Motor neuron (in vitro differentiated cells): Measurements from ENCODE around the gene PRIM1. TPM values are rescaled to one million over a fixed set of nuclear protein-coding genes. Genes with fewer than 3 reads are reported as not detected.
A peak's percentile ranks its signal among the peaks of the same experiment; 100 is the strongest.
"Not testable (repeated sequence)": the region's sequence is repeated elsewhere in the genome, so short reads cannot be mapped to it uniquely, and the experiment has no call there.

Experiments
- ATAC-seq, 8 experiments: fragments of 200-7000 bp; cut with Tn5 transposase; replicated peaks in 6 of 8; 2 replicates each; pipeline ENCODE4 v1.8.0; 2021; ENCODE audit warnings: mild to moderate bottlenecking in 8 of 8, moderate library complexity in 8 of 8
- H3K27ac ChIP-seq, 2 donors: fragments of 250-450 bp; sonication (Bioruptor Pico); 2 replicates each; pipeline ENCODE4 v1.9.0; 2021; ENCODE audit warnings: antibody characterized with exemption in 2 of 2, mild to moderate bottlenecking in 2 of 2, moderate library complexity in 1 of 2
- H3K4me1 ChIP-seq, 2 donors: fragments of 250-450 bp; sonication (Bioruptor Pico); replicated peaks in 1 of 2; 2 replicates each; pipeline ENCODE4 v1.6.1; 2021; ENCODE audit warnings: antibody characterized with exemption in 2 of 2, mild to moderate bottlenecking in 2 of 2, moderate library complexity in 1 of 2
- H3K4me3 ChIP-seq, 5 donors: fragments of 250-450 bp; sonication (Bioruptor Pico); 2 replicates each; pipeline ENCODE4 v1.9.0; 2021; ENCODE audit warnings: antibody characterized with exemption in 5 of 5, mild to moderate bottlenecking in 5 of 5, moderate library complexity in 4 of 5
- WGBS, 10 experiments: fragments of 450-650 bp; shearing (Covaris generic); methylation state at CpG; one replicate each; pipeline ENCODE4 v1.0.0; 2022; 5-methylcytosine and 5-hydroxymethylcytosine counted together
- in situ Hi-C, 9 experiments: fragments of 400-800 bp; cut with MboI; loops; one replicate each; pipeline ENCODE4 v1.15.0; 2021; ENCODE audit warnings: low sequenced_read_pairs in 9 of 9, low pct_unique_long_range_greater_than_20kb in 2 of 9; ENCODE audit not compliant: unreplicated experiment in 9 of 9
- total RNA-seq, 8 experiments: library from RNA; unstranded; fragments of 300-600 nt; gene quantifications; 2 replicates each; pipeline versions ENCODE4 v1.2.3 to v1.2.4, GENCODE V29; 2022

PRIM1 gene
- total RNA-seq, 8 experiments from 2014 or later = 2.7 to 33.1 (median 18.7) TPM

GRCh38 chr12:56757971-56758370, 5.8 kb upstream of the PRIM1 start:
- ATAC-seq = not testable (repeated sequence)
- in situ Hi-C loops = loop anchor here in 3 of 9 experiments (5.0 to 25.0 kb wide), 4 partner anchors 77 to 229 kb away; a partner anchor contains a TSS

GRCh38 chr12:56753566-56753965, 1.4 kb upstream of the PRIM1 start:
- H3K4me1 ChIP-seq = peaks cover 5% of the 10 kb centered on the region in 2 donors
- H3K27ac ChIP-seq = no peak overlapping the region
- WGBS, 10 experiments = 80 to 100% (median 100%) methylated on average over 1 of the region's 1 CpG; no CpG with 5 or more reads in 5 of the 10 experiments
- ATAC-seq = no peak
- in situ Hi-C loops = loop anchor here in 3 of 9 experiments (10.0 to 25.0 kb wide), 3 partner anchors 81 to 234 kb away; a partner anchor contains a TSS
- H3K4me3 ChIP-seq = no peak overlapping the region

More at GRCh38 chr12:56757971-56758370, 5.8 kb upstream of the PRIM1 start:
- H3K4me3 ChIP-seq, H3K27ac ChIP-seq, H3K4me1 ChIP-seq: not testable (repeated sequence)
- 80 to 100% (median 100%) methylated on average over 1 of the region's 1 CpG; no CpG with 5 or more reads in 6 of the 10 experiments for WGBS, 10 experiments

- not testable (repeated sequence) for ATAC-seq, H3K27ac ChIP-seq, H3K4me1 ChIP-seq
- in situ Hi-C loops = loop anchor here in 3 of 9 experiments (10.0 to 25.0 kb wide), 3 partner anchors 84 to 237 kb away; a partner anchor contains a TSS
- WGBS, 10 experiments = 74 to 94% (median 87%) methylated on average over 3 to 13 of the region's 13 CpGs; no CpG with 5 or more reads in 1 of the 10 experiments
- H3K4me3 ChIP-seq = peak overlapping the region in 3 of 5 donors; percentile 69 to 80 (median 73)
Measured at GRCh38 chr12:56750596-56750995, 1.5 kb downstream of the PRIM1 start.

- in situ Hi-C loops = loop anchor here in 3 of 9 experiments (10.0 to 25.0 kb wide), 3 partner anchors 85 to 237 kb away; a partner anchor contains a TSS
- no peak overlapping the region for H3K27ac ChIP-seq
- no peak for ATAC-seq
- peaks cover 5% of the 10 kb centered on the region in 2 donors for H3K4me1 ChIP-seq
- H3K4me3 ChIP-seq = no peak overlapping the region
Measured at GRCh38 chr12:56749853-56750252, 2.3 kb downstream of the PRIM1 start.

GRCh38 chr12:56749359-56749758, 2.8 kb downstream of the PRIM1 start:
- no peak overlapping the region for H3K27ac ChIP-seq
- ATAC-seq = no peak

GRCh38 chr12:56728139-56728861, 23.8 kb downstream of the PRIM1 start:
- H3K4me3 ChIP-seq = no peak overlapping the region
- WGBS, 10 experiments = 80 to 100% (median 97%) methylated on average over 1 to 9 of the region's 11 CpGs; no CpG with 5 or more reads in 1 of the 10 experiments
- H3K4me1 ChIP-seq = peaks cover 3 to 6% of the 10 kb centered on the region in 2 donors
- in situ Hi-C loops = no loop called here
- ATAC-seq = no peak
- no peak overlapping the region for H3K27ac ChIP-seq

More at GRCh38 chr12:56749359-56749758, 2.8 kb downstream of the PRIM1 start:
- in situ Hi-C loops = no loop called here
- 62 to 100% (median 95%) methylated on average over 1 to 2 of the region's 2 CpGs; no CpG with 5 or more reads in 2 of the 10 experiments for WGBS, 10 experiments
- H3K4me1 ChIP-seq = peaks cover 5% of the 10 kb centered on the region in 2 donors
- no peak overlapping the region for H3K4me3 ChIP-seq

GRCh38 chr12:56726196-56726675, 25.9 kb downstream of the PRIM1 start:
- Histone ChIP-seq H3K27ac (peak overlapping the region in 1 of 2 donors; percentile 93), H3K4me3 (peak overlapping the region in 1 of 5 donors; percentile 66), H3K4me1 (peaks cover 13 to 19% of the 10 kb centered on the region in 2 donors)
- 60 to 100% (median 89%) methylated on average over 1 to 7 of the region's 15 CpGs; no CpG with 5 or more reads in 2 of the 10 experiments for WGBS, 10 experiments
- in situ Hi-C loops, ATAC-seq: not testable (repeated sequence)

GRCh38 chr12:56725723-56726102, 26.4 kb downstream of the PRIM1 start:
- H3K4me1 ChIP-seq = peaks cover 13 to 19% of the 10 kb centered on the region in 2 donors
- peak overlapping the region; percentile 71 to 93 for H3K27ac ChIP-seq
- in situ Hi-C loops = no loop called here
- WGBS, 10 experiments = 0 to 62% (median 22%) methylated on average over 2 to 7 of the region's 7 CpGs; no CpG with 5 or more reads in 1 of the 10 experiments
- ATAC-seq = no peak
- peak overlapping the region; percentile 48 to 78 (median 66) for H3K4me3 ChIP-seq

- in situ Hi-C loops = no loop called here
- Histone ChIP-seq H3K4me3 (peak within 1 kb of the TSS; percentile 48 to 78 (median 66)), H3K4me1 (peaks cover 18 to 19% of the 10 kb centered on the region in 2 donors), H3K27ac (peak within 1 kb of the TSS; percentile 71 to 93)
- peak; percentile 92 to 98 (median 96) for ATAC-seq
- WGBS, 10 experiments = 0 to 3% (median 0%) methylated on average over 1 to 40 of the region's 46 CpGs; no CpG with 5 or more reads in 1 of the 10 experiments
Measured at GRCh38 chr12:56724972-56725722, 27.0 kb downstream of the PRIM1 start, which contains the start of gene NACA. Gene NACA (minus strand): TSS chr12:56725299. CDS start chr12:56724521, 778 bp downstream.

- peaks cover 19 to 23% of the 10 kb centered on the region in 2 donors for H3K4me1 ChIP-seq
- no peak for ATAC-seq
- WGBS, 10 experiments = 0% methylated on average over 1 to 7 of the region's 9 CpGs; no CpG with 5 or more reads in 6 of the 10 experiments
- peak overlapping the region; percentile 71 to 93 for H3K27ac ChIP-seq
- in situ Hi-C loops = no loop called here
- H3K4me3 ChIP-seq = peak overlapping the region; percentile 48 to 78 (median 66)
Measured at GRCh38 chr12:56724701-56724971, 27.5 kb downstream of the PRIM1 start.

- 0 to 5% (median 1%) methylated on average over 1 to 11 of the region's 14 CpGs for WGBS, 10 experiments
- H3K4me3 ChIP-seq = peak overlapping the region; percentile 48 to 78 (median 66)
- H3K27ac ChIP-seq = peak overlapping the region; percentile 71 to 93
- ATAC-seq = peak in 2 of 8 experiments; percentile 0 to 1
- H3K4me1 ChIP-seq = peaks cover 19 to 29% of the 10 kb centered on the region in 2 donors
- in situ Hi-C loops = no loop called here
Measured at GRCh38 chr12:56723889-56724700, 28.0 kb downstream of the PRIM1 start.

GRCh38 chr12:56723352-56723751, 28.8 kb downstream of the PRIM1 start:
- WGBS, 10 experiments = 3 to 58% (median 44%) methylated on average over 2 to 3 of the region's 3 CpGs
- in situ Hi-C loops = no loop called here
- H3K4me3 ChIP-seq = peak overlapping the region; percentile 48 to 78 (median 66)
- no peak overlapping the region for H3K27ac ChIP-seq
- H3K4me1 ChIP-seq = peaks cover 24 to 34% of the 10 kb centered on the region in 2 donors
- no peak for ATAC-seq
